HEK293T (cell line): ENCODE results near the gene TMEM130.

Source experiments
- FOXM1 ChIP-seq: fragments of 450-650 bp; IDR thresholded peaks from 2 replicates; pipeline ENCODE4 v1.6.1; 2017; ENCODE audit warnings: mild to moderate bottlenecking, borderline replicate concordance
- LEF1 ChIP-seq: fragments of 450-650 bp; IDR thresholded peaks from 2 replicates; pipeline ENCODE4 v1.6.1; 2017; ENCODE audit warnings: mild to moderate bottlenecking, borderline replicate concordance
- SP1 ChIP-seq: fragments of 450-650 bp; IDR thresholded peaks from 2 replicates; pipeline ENCODE4 v1.6.1; 2017

DNA sequence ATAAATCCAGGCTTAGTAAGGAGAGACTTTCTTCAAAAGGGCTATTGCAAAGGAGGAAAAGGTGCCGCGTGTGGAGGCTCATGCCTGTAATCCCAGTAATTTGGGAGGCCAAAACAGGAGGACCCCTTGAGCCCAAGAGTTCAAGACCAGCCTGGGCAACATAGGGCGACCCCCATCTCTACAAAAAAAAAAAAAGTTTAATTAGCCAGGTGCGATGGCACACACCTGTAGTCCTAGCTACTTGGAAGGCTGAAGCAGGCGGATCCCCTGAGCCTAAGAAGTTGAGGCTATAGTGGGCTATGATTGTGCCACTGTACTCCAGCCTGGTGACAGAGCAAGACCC is 32.2 kb downstream of the TMEM130 start:
- TF ChIP-seq FOXM1 = no peak
- no peak for TF ChIP-seq LEF1
- no peak for TF ChIP-seq SP1
